Stimulated activated CD8-positive, alpha-beta memory T cell treated with anti-CD3 and anti-CD28 coated beads, Interleukin-7, amount 100 ng/mL, for 48 hours (primary cell): ENCODE results near the gene BBOF1.
"Not testable (repeated sequence)": the region's sequence is repeated elsewhere in the genome, so short reads cannot be mapped to it uniquely, and the experiment has no call there.

Source experiments
- DNase-seq, 2 donors: peaks; one replicate each; pipeline ENCODE4 v3.0.0-alpha.2; 2020; ENCODE audit warnings: low read depth in 1 of 2; ENCODE audit errors: extremely low read depth in 1 of 2

The BBOF1 gene, protein sequence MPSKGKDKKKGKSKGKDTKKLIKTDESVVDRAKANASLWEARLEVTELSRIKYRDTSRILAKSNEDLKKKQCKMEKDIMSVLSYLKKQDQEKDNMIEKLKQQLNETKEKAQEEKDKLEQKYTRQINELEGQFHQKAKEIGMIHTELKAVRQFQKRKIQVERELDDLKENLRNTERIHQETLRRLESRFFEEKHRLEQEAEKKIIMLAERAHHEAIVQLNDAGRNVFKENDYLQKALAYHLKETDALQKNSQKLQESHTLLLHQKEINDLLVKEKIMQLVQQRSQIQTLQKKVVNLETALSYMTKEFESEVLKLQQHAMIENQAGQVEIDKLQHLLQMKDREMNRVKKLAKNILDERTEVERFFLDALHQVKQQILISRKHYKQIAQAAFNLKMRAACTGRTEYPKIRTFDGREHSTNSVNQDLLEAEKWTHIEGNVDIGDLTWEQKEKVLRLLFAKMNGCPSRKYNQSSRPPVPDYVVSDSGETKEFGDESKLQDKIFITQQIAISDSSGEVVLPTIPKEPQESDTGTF

GRCh38 chr14:74018586-74019407 is at the start of gene BBOF1, which contains the start of gene ENTPD5:
Gene BBOF1 (plus strand): TSS chr14:74019349. CDS start chr14:74019479, 130 bp downstream.
Gene ENTPD5 (minus strand): TSS chr14:74019288. CDS start chr14:73988102, 31,186 bp downstream.
- peak; percentile 68 to 70 for DNase-seq

DNA sequence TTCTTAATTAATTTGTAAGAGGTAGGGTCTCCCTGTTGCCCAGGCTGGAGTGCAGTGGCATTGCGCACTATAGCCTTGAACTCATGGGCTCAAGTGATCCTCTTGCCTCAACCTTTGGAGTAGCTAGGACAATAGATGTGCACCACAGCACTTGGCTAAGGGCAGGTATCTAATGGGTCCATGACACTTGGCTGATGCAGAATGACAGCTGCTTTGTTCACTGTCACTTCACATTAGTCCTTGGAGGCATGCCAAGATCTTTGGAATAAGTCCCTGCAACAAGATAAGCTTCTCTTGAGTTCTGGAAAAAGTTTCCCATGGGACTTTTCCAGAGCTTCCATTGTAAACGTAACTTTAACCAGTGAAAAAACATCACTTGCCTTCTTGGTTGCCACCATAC is 45.7 kb upstream of the BBOF1 start:
- DNase-seq: no peak

- no peak for DNase-seq
Measured at GRCh38 chr14:73976125-73976524, 43.0 kb upstream of the BBOF1 start.

DNA sequence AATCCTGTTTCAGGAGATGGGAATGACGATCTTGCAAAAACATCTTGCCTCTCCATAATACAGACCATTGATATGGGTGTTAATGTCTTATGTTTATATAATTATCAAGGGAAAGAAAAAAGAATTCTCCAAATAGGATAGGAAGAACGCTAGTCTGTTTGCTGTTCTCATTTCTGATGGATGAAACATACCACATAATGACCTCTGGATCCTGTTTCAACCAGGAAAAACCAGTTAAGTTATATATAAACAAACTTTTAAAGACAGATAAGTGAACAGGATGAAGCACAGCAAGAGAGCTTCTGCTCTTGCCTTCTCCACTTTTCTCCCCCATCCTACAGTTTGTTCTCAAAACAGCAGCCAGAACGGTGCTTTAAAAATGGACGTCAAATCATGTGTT is 41.3 kb upstream of the BBOF1 start:
- no peak for DNase-seq

- no peak for DNase-seq
Measured at GRCh38 chr14:73988065-73988464, 31.1 kb upstream of the BBOF1 start.

DNA sequence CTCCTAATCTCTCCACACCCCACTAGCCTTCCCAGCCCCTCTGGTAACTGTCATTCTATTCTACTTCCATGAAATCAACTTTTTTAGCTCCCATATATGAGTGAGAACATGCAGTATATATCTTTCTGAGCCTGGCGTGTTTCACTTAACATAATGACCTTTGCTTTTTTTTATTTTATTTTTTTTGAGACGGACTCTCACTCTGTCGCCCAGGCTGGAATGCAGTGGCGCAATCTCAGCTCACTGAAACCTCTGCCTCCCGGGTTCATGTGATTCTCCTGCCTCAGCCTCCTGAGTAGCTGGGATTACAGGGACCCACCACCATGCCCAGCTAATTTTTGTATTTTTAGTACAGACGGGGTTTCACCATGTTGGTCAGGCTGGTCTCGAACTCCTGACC is 30.5 kb upstream of the BBOF1 start:
- DNase-seq: not testable (repeated sequence)

- DNase-seq: no peak
Measured at GRCh38 chr14:73991092-73991491, 28.1 kb upstream of the BBOF1 start.

- not testable (repeated sequence) for DNase-seq
Measured at GRCh38 chr14:73994926-73995325, 24.2 kb upstream of the BBOF1 start.

GRCh38 chr14:73995977-73996378 is 23.2 kb upstream of the BBOF1 start:
- no peak for DNase-seq

- no peak for DNase-seq
Measured at GRCh38 chr14:73996731-73997107, 22.4 kb upstream of the BBOF1 start.

DNA sequence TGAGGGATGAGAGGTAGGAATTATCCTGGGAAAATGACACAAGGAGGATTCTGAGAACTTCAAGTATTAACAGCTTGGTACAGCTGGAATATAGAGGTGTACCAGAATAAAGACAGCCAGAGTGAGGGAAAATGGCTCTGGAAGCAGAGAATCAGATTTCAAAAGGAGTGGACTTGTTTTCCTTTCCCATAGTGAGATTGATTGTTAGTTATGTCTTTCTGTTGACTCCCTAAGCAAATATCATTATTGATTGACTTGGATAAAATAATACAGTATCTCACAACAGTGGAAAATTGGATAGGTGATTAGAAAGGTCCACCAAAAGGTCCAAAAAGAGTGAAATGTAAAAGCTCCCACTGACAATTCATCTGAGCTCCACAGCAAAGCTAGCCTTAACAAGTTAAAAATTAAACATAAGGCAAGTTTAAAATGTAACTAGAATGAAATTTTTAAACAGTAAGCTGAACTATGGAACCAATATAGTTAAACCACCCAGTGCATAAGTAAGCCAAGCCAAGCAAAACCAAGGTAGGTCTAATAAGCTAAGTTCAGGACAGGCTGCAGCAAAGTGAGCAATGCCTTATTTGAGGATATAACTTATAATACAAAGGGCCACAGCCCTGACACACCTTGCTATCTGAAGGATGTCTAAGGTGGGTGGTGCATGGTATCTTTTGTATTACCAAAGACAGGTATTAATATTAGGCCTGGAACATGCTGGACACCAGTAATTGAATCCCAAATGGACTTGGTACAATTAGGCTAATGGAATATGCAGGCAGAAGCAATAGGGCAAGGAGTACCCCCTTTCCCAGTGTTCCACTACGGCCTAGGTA is 21.8 kb upstream of the BBOF1 start:
- DNase-seq: no peak

DNA sequence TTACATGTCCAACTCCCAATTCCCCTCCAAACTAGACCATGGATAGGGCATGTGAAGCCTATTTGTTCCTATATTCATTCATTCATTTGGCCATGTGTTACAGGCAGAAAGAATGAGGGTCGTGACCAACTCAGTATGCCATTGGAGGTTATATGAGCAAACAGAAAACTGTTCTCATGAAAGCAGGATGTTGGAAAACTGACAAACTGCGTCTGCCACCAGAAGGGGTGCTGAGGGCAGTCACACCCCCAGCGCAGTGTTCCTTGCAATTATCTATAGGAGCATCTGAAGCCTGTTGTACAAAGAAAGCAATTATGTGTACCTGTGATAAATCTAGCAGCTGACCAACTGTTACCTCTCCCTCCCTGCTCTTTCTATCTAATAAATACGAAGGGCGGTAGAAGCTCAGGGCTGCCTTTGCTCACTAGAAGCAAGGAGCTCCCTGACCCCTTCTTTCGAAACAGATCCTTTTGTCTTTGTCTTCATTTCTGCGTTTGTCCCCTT is 21.2 kb upstream of the BBOF1 start:
- DNase-seq: no peak

DNA sequence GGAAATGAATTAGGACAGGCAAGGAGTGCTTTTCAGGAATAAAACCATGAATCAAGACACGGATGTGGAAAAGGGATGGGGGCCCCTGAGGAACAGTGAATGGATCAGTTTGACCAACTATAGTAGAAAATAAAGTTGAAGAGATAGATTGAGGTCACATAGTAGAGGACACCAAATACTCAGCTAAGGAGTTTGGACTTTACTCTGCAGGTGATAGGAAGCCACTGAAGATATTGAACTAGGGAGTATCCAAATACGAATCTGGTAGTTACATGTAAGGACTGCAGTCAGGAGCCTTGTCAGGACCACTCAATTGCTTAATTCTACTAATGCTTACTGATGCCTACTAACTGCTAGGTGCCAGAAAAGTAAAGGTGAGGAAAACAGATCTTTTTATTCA is 20.4 kb upstream of the BBOF1 start:
- no peak for DNase-seq

- DNase-seq: not testable (repeated sequence)
Measured at GRCh38 chr14:74005664-74006063, 13.5 kb upstream of the BBOF1 start.

- no peak for DNase-seq
Measured at GRCh38 chr14:74008843-74009499, 10.2 kb upstream of the BBOF1 start.

DNA sequence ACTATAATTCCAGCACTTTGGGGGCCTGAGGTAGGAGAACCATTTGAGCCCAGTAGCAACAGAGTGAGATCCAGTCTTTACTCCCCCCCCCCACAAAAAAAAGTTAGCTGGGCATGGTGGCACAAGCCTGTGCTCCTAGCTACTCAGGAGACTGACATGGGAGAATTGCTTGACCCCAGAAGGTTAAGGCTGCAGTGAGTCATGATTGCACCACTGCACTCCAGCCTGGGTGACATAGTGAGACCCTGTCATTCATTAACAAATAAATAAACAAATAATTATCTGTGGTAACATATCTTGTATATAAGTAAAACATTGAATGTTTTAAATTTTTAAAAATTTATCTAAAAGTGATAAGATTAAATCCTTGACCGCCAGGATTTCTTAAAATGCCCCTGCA is 4.8 kb upstream of the BBOF1 start:
- DNase-seq: no peak

- DNase-seq: no peak
Measured at GRCh38 chr14:74015176-74015575, 4.0 kb upstream of the BBOF1 start.

- no peak for DNase-seq
Measured at GRCh38 chr14:74015963-74016362, 3.2 kb upstream of the BBOF1 start.

DNA sequence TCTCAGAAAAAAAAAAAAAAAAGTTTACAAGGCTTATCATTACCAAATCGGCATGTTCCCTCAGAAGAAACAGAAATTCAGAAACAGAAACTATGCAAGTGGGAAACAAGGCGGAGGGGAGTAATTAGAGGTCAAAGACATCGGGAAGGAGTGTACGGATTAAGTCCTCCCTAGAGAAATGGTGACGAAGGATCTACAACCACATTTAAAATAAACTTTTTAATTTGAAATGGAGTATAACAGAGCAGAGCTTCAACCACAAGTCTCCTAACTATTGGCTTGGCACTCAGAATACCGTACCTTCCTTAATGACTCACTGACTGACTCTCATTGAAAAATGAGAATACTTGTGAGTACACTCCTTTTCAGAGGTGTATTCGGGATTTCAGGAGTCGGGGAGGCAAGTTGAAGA is 969 bp upstream of the BBOF1 start:
- no peak for DNase-seq
